H4 (cell line): ENCODE results near the gene MBP. TPM values are rescaled to one million over a fixed set of nuclear protein-coding genes. Genes with fewer than 3 reads are reported as not detected.

Experiments used
- DNase-seq: peaks from one replicate; pipeline ENCODE4 v3.0.0-alpha.2; 2015; ENCODE audit warnings: low spot score
- total RNA-seq: library from RNA; depleted of rRNA; stranded (reverse); fragments of >200 nt; shearing (Covaris generic); gene quantifications from 2 replicates; pipeline ENCODE4 v1.2.3, GENCODE V29; 2014

Gene MBP
- total RNA-seq, 1 experiment from 2014 or later: 0.35 TPM

DNA sequence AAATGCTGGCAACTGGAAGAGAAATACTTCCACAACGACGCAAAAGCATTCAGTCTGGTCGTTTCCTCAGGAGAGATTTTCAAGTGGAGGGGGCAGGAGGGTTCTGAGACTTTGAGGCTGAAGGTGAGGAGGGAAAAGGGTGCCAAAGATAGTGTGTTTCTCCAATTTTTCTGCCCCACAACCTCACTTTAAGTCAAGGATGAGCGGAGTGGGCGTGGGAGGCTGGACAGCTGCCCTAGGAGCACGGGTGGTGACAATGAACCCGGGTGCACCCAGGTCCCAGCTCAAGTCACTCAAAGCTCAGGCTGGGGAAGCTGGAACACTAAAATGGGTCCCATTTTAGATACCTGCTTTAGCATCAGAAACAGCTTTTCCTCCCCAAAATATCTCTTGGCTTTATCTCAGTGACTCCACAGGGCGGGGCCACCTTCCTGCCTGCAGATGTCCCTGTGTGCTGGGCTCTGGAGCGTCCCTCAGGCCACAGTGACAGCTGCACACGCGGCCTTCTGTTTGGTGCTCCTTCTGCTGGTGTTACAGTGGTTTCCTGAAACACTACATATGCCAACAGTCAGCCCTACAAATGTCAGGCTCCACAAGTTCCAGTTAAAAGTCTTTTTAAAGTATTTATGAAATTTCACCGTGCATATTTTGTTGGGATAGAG lies 1.4 kb upstream of the MBP start:
- DNase-seq: no peak

DNA sequence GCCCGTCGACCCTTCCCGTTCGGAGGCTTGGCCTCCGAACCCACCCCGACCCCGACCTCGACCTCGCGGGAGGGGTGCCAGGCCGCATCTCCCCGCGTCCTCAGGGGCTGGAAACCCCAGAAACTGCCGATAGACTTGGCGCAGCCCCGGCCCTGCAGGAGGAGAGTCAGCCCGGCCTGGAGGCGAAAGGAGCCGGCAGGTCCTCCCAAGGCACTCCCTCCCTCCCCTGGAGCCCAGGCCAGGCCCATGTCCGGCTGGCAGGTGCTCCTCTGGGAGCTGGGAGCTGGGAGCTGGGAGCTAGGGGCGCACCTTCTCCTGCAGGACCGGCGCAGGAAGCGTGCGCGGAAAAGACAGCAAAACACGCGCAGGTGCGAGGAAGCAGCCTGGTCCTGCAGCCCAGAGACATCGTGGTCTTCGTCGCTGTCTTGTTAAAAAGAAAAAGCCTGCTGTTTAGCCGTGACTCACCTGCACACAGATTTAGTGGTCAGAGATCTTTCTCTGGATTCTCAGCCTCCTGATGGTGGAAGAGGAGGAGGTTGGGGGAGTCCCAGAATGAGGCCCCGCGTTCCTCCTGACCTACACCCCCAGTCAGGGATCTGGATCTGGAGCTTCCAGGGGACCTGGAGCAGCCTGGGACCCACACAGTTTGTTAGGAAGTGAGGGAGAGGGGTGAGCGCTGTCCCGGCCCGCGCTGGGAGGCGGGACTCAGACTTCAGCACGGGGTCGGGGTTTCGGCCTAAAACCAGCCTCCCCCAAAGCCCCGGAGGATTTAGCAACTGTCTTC lies 660 bp upstream of the MBP start:
- DNase-seq: no peak

DNA sequence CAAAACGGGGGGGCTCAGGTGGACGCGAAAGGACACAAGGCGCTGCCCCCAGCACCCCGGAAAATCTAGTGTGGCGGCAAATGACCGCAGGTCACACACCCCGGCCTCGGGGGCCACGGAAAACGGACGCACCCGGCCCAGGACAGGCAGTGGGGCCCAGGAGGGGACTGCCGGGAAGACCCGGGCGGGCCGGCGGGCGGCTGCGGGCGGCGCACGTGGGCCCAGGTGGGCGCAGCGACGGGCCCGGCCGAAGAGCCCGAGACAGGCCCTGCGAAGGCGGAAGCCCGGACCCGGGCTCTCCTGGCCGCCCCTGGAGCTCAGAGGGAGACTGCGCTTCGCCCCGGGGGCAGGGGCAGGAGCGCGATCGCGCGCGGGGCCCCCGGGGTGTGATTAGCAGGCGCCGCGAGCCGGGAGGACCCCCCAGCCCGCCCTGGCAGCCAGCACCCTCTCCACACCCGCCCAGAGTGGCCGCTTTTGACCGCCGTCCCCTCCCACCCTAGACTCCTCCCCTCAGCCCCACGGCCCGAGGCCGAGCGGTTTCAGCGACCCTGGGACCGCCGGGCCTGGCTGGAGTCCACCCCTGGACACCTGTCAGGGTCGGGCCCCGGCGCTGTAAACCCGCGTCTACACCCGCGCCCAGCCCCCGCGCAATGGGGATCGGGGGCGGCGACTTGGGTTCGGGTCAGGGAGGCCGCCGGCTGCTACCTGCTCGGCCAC lies 773 bp downstream of the MBP start:
- no peak for DNase-seq

DNA sequence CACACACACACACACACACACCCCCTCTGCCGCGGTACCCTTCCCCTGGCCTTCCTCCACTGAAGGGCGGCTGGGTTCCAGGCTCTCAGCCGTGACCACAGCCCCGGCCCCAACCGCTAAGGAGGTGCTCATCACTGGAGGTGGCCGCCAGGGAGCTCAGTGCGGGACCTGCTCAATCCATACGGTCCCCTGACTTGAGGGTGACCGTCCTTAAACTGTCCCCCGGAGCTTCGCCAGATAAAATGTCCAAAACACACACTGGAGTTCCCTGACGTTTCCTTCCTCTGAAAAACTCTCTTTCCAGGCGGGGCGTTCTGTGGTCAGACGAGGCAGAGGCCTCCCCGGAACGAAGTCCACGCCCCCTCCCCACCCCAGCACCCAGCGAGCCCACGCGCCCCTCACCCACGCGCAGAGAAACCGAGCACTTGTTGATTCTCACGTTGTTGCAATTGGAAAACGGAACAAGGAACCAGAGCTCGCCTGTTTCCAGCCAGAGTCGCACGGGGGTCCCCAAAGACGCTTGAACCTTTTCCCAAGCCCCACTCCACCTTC lies 1.4 kb downstream of the MBP start:
- DNase-seq: no peak

DNA sequence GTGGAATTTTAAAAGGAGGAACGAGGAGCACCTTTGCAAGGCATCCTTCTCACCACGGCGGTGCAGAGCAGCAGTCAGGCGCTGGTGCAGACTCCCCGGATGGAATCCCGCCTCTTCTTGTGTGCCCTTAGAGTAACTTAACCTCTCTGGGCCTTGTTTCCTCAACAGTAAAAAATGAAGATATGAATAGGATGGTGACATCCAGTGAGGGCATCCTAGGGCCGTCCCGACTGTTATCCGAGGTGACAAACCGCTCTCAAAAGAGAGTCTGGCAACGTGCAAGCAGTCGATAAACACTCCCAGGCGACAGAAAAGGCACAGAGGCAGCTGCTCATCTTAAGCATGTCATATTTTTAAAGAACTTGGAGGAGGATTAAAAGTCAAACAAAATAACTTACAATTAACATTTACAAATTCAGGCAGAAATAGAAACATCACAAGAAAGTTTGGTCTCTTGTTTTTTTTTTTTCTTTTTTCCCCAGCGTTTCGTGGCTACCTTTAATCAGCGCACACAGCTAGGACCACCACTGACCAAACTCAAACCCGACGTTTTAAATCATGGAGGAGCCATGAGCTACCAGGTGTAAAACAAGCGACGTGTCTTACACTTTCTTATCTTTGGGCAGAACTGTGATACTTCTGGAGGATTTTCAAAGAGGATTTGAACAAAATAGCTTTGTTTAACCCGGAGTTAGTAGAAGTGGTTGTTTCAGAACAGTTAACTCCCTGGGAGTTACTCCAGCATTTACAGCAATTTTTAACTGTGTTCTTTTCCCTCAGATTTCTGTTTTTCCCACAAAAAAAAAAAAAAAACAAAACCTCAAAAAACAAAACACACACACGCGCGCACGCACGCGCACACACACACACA lies 2.1 kb downstream of the MBP start:
- DNase-seq: no peak

DNA sequence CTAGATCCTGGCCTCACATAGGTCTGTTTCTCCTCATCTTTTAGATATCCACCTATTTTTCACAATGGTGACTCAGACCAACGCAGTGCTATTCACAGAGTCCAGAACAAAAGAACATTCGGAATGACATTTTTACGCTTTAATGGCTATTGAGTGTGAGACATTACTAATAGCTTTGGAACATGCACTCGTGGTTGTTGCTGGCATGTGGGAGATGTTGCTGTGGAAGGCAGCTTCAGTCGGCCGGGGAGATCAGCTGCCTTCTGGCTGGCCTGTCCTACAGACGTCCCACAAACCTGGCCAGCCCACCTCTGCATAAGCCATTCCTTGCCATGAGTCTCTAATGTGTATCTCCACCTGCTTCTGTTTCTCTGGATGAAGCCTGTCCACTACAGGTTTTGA lies 3.4 kb downstream of the MBP start:
- peak; percentile 31 for DNase-seq

DNA sequence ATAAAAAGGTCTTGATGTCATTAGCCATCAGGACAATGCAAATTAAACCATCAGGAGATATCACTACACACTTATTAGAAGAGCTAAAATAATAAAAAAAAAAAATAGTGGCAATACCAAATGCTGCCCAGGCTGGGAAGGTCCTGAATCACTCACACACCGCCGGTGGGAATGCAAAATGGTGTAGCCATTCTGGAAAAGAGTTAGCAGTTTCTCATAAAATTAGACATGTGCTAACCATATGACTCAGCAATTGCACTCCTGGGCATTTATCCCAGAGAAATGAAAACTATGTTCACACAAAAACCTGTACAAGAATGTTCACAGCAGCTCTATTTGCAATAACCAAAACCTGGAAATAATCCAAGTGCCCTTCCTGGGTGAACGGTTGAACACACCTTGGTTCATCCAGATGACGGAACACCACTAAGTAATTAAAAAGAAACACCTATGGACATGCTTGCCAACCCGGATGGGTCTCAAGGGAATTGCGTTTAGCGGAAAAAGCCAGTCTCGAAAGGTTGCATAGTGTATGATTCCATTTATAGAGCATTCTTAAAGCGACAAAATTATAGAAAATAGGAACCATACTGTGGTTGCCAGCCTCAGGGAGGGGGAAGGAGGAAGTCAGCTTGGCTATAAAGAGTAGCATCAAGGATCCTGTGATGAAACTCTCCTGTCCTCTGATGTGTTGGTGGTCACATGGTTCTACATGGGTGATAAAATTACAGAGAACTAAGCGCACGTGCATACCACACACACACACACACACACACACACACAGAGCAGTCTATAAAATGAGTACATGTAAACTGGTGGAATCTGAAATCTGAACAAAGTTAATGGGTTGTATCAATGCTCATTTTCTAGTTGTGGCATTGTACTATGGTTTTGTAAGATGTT lies 4.6 kb downstream of the MBP start:
- peak; percentile 82 for DNase-seq

DNA sequence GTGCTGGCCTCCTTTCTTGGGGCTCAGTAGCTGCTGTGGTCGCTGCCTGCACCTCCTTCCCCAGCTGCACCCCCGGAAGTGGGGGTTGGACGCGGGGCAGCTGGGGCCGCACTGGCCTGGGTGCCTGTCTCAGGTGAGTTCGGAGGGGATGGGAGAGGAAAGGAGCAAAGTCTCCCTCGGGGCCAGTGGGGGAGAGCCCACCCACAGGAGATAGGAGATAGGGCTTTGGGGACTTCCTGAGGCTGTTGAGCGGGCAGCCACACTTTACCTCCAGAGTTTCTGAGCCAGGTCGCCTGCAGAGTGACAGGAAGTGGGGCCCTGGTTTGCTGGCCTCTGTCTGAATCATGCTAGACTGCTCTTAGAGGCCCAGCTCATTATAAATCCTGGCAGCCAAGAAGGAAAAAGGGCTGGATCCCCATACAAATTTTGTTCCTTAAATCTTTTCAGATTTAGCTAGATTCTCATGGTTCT lies 8.1 kb downstream of the MBP start:
- DNase-seq: no peak

DNA sequence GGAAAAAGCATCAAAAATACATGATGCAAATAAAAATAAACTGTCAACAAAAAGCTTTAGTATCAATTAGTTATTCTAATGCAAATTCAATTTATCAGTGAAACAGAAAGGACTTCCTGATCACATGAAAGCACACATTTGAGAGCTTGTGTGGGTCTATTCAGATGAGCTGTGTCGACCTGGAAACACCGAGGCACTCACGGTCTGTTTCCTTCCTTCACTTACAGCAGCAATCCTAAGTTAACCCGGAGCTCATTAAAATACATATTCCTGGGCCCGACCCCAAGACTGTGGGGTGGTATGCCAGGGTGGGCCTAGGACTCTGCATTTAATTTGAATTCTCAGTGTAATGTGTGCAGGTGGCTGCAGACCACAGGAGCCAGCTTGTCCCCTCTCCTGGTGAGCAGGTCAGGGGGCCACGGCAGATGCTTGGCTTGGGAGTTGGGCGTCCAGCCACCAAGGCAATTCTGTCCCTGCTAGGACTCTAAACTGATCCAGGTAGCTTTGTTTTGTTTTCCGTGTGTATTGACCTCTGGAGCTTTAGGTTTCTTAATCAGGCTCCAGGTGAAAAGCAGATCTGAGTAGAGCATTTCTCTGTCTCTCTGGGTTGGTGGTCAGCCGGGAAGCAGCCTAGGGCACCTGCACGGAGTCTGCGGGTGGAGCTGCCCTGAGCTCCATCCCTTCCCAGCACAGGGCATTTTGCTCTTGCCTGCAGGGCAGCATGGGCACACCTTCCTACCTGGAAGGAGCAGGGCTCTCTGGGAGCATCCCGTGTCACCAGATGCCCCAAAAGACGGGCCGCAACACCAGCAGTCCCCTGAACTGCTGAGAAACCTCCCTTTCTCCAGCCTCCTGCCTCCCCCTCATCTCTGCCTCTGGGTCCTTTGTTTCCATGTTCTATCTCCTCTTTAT lies 9.0 kb downstream of the MBP start:
- DNase-seq: no peak

DNA sequence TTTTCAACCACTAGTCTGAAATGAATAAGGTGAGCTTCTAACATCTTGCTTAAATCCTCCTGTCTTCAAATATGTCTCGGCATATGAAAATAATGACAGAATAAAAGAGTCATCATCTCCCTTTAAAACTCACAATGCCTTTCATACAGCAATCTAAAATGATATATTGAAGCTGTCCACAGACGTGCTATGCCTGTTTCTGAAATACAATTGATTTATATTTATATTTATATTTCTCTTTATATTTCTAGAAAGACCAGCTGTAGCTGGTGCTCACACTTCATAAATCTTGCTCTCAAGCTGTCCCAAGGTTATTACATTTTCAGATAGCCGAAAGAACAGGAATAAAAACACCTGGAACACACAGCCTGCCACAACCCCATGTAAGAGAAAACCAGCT lies 11.1 kb downstream of the MBP start:
- no peak for DNase-seq

DNA sequence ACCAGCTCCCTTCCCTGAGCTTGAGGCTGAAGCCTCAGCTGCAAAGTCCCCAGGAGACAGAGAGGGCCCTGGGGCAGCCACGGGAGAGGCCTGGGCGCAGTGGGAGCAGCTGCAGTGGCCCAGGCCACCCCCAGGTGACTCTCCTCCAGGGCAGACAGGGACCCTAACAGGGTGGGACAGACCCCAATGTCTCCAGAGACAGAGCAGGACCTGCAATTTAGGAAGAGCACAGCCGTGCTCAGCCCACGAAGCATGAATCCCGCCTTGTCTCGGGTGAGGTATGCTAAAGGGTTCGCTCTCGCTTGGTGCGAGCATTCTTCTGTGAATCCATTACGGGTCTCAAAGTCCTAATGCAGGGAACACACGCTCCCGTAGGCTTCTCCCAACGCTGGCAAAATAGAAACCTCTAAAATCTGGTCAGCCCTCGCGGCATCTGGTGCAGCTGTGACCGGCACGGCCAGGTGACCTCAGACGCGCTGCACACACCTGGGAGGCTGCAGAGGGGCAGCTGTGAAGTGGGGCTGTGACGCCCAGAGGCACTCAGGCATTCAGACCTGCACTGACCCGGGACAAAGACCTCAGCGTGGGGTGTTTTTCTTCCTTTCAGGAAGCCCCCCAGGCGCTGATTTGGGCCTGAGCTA lies 12.6 kb downstream of the MBP start:
- no peak for DNase-seq

DNA sequence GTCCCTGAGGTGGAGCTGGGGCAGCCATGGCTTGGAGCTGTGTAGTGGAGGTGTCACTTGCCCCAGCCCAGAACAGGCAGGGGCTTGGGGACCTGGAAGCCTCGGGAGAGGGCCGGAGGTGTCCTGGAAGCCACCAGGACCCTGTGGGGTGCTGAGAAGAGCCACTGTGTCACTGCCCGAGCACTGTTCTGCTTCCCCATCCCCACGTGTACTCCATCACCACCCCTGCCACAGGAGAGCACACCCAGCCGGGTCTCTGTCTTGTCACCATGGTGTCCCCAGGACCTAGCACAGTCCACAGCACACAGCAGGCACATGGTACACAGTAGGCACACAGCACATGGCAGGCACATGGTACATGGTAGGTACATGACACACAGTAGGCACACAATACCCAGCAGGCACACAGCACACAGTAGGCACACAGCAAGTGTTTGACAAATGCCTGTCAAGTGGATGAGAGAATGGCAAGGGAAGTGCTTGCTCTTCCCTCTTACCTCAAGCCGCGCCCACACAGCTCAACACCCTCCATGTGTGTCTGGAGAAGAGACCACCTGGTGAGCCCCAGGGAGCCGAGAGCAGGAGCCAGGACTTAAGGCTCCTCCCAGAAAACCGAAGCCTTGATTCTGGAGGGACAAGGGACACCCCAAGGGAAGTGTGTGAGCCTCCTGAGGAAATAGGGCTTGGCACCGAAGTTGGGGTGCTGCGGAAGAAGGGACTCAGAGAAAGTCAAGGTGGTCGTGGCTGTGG lies 13.3 kb downstream of the MBP start:
- no peak for DNase-seq

DNA sequence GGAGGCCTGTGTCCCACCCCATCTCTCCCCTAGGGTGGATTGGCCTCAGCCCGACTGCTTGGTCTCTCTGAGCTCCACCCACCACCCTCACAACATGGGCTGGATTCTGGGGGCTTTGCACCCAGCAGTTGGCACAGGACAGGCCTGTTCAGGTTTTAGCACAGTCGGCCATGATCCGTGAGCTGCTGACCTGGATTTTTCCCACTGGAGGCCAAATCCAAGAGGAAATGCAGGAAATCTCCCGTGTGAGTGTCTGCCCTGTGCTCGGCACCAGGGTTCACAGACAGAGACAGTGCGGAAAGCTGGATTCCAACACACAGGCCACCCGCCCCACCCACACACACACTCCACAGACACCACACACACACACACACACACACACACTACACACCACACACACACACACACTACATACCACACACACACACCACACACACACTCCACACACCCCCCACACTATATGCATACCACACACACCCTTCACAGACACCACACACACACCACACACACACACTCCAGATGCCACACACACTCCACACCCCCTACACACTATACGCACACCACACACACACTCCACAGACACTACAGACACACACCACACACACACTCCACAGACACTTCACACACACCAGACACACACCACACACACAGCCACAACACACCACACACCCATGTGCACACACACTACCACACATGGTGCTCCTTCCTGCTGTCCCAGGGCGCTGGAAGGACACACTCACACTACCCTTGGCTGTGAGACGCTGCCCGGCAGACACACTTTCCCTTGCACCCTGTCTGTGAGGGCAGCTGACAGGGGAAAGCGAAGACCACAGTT lies 14.1 kb downstream of the MBP start:
- DNase-seq: no peak

DNA sequence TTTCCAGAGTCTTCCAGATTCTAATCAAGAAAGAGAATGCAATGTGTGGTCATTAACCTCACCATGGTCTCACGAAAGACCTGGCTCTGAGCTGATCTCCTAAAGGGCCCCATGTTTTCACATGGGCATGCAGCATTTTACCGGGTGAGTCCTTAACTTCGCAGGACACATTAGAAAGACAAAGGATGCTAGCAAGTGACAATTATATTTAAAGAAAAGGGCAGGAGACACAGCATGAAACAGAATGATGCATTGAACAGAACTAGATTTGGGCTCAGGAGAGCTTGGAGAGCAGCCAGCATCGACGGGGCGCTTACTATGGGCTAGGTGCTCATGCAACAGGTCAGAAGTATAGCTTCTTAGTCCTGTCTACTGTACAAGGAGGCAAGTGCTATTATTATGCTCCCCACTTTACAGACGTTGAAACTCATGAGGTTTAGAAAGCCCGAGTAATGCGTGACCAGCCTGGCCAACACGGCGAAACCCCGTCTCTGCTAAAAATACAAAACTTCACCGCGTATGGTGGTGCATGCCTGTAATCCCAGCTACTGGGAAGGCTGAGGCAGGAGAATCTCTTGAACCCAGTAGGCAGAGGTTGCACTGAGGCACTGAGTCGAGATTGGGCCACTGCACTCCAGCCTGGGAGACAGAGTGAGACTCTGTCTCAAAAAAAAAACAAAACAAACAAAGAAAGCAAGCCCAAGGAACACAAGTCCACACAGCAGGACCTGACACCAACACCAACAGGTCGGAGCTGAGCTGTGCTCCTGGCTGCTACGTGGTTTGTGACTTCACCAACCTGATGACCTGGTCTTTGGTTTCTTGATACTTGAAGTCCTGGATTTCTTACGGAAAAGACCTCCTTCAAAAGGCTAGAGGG lies 16.1 kb downstream of the MBP start:
- DNase-seq: no peak

DNA sequence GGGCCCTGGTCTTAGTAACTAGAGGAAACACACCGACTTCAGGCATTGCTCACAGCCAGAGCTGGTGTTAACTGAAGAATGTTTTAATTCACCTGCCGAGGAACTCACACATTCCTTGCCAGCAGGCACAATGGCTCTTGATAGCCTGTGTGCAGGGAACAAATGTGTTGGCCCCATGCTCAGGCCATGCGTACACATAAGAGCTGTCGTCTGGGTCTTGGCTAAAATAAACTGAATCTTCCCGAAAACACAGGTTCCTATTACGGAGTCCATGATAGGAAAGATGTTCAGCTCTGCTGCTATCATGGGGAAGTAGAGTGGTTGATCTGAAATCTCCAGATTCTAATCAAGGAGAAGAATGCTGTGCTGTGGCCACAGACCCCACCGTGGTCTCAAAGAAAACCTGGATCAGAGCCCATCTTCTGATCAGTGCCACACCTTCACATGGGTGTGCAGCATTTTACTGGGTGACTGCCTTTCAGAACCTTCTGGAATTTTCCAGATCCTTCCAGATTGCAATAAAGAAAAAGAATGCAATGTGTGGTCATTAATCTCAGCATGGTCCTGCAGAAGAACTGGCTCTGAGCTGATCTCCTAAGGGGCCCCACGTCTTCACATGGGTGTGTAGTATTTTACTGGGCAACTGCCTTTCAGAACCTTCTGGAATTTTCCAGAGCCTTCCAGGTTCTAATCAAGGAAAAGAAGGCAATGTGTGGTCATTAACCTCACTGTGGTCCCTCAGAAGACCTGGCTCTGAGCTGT lies 17.2 kb downstream of the MBP start:
- DNase-seq: no peak
